ENCODE data around the gene C10orf95. TPM values are rescaled to one million over a fixed set of nuclear protein-coding genes. Genes with fewer than 3 reads are reported as not detected.

The C10orf95 gene
- total and polyA plus RNA-seq, 2 of the 13 experiments (the other 11 are each of a cell fraction or from before 2014, with no cell fraction given): 0.05 to 0.07 TPM

- TF ChIP-seq ARID3A (IDR thresholded peaks at IDR 0.05; ENCODE audit: low read depth, low read length): no peak
- TF ChIP-seq ZMYM2 (CRISPR knock-in tag; IDR thresholded peaks at IDR 0.05): no peak
- no peak for TF ChIP-seq ZNF432 (CRISPR knock-in tag; IDR thresholded peaks at IDR 0.05; ENCODE audit: borderline replicate concordance)
- 0 out of 2 replicates have a peak, but pooled peaks have one; percentile 20 for TF ChIP-seq ETS1 (CRISPR knock-in tag; IDR thresholded peaks at IDR 0.05)
- no peak for TF ChIP-seq KDM3A (CRISPR knock-in tag; IDR thresholded peaks at IDR 0.05; ENCODE audit: low read depth)
- no peak for TF ChIP-seq ZNF251 (CRISPR knock-in tag; IDR thresholded peaks at IDR 0.05)
- TF ChIP-seq SIN3B (IDR thresholded peaks at IDR 0.05; ENCODE audit: low read length): no peak
- TF ChIP-seq ISX (CRISPR knock-in tag; conservative IDR thresholded peaks at IDR 0.05): no peak
- no peak for TF ChIP-seq ZNF510 (CRISPR knock-in tag; IDR thresholded peaks at IDR 0.05; ENCODE audit: low read depth)
- 0 out of 2 replicates have a peak, but pooled peaks have one; percentile 53 for TF ChIP-seq NFE2L1 (CRISPR knock-in tag; IDR thresholded peaks at IDR 0.05; ENCODE audit: borderline replicate concordance)
- TF ChIP-seq ZIK1 (CRISPR knock-in tag; IDR thresholded peaks at IDR 0.05; ENCODE audit: borderline replicate concordance, low read depth): peak; percentile 43; the same call in 1 of the 2 replicates
- TF ChIP-seq KLF16 (CRISPR knock-in tag; IDR thresholded peaks at IDR 0.05): 0 out of 4 replicates have a peak, but pooled peaks of 1 of the 2 experiments have one; percentile 21
- peak; percentile 32 for TF ChIP-seq ZNF407 (CRISPR knock-in tag; IDR thresholded peaks at IDR 0.05; ENCODE audit: not compliant biosample characterization)
Measured at GRCh38 chr10:102421757-102422512, 29.4 kb downstream of the C10orf95 start (continued).
